ENCODE measurements around the gene TDRD9.

Gene TDRD9

DNA sequence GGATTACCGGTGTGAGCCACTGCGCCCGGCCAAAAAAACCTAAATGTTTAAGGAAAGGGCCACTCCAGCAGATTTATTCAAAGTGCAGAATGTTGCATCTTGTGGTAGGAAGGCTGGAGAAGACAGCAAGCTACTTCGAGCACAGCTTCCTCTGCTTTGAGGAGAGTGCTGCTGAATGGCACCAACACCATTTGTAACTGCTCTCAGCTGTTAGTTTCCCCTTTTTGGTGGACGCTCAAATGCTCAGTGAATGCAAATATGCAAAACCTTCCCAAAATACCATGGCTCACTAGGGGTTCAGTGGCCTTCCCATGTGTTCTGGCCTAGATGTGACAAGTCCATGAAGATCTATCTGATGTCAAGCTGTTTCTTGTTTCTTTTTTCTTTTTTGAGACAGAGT is 2.9 kb upstream of the TDRD9 start:
- no peak for DNase-seq (ENCODE audit: low read depth in 2 of 2)

DNA sequence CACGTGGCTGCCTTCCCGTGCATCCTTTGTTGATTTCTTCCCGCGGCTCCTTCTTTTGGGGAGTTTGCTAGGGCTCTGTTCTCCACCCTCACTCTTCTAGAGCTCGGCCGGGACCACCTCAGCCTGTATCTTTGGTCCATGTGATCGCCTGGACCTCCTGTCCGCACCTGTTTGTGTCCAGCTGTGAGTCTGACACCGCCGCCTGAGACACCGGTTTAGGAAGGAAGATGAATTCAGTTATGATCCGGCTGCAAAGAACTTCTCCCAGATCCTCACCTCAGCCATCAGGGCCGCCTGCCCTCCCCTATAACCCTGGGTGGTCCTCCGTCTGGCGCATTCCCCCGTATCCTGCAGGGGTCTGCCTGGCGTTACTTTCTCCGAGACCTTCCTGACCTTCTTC is 690 bp upstream of the TDRD9 start:
- DNase-seq (ENCODE audit: low read depth in 2 of 2), result no peak

DNA sequence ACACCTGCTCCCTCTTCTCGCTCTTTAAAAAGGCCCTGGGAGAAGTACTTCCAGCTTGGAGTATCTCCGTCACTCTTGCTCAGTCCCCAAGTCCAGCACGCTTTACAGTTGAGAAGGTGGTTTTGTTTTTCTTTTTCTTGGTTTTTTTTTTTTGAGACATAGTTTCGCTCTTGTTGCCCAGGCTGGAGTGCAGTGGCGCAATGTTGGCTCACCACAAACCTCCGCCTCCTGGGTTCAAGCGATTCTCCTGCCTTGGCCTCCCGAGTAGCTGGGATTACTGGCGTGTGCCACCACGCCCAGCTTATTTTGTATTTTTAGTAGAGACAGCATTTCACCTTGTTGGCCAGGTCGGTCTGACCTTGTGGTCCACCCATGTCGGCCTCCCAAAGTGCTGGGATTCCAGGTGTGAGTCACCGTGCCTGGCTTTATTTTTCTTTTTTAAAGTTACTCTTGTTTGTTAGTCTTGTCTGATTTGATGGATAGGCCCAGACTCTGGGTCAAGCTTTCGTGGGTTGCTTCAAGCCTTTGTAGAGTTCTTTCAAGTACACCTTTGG is 1.9 kb downstream of the TDRD9 start:
- no peak for DNase-seq (ENCODE audit: low read depth in 2 of 2)

DNA sequence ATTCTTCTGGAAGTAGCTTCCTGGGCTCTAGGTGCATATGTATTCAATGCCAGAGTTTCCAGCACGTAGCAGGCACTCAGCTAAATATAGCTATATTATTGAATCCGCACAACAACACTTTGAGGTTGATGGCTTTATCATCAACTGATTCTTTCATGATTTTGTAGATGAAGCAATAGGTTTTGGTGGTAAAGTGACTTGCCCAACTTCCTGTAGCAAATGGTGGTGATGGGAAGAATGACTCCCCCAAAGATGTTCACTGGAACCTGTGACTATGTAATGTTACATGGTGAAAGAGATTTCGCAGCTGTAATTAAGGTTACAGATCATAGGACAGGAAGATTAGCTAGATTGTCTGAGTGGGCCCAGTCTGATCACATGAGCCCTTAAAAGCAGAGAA is 3.2 kb downstream of the TDRD9 start:
- DNase-seq (ENCODE audit: low read depth in 2 of 2), result no peak

DNA sequence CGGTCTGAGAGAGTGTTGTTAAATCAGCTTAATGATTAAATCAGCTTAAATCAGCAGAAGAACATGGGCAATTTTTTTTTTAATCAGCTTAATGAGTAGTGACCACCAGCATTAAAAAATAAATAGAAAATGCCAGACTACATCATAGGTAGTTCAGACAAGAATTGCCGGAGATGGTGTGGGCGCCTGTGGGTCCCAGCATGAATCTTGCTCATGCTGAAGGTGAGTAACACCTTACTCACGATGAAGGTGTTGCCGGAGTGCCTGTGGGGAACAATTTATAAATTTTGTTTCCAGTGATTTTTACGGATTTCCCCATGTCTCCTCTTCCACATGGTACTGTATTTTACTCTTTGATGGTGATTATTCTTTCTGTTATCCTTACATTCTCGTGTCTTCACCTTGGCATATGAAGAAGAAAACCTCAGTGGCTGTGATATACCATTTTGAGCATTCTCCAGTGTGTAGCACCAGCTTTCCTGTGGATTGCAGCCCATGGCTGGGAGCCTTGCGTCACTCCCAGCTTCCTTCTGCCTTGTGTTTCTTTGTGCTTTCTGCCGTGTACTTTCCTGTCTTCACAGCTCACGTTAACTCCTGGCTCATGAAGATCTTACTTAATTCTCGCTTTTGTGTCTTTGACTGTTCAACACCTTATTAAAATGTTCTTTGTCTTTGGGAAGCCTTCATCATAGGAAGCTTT is 4.7 kb downstream of the TDRD9 start:
- no peak for DNase-seq (ENCODE audit: low read depth in 2 of 2)

DNA sequence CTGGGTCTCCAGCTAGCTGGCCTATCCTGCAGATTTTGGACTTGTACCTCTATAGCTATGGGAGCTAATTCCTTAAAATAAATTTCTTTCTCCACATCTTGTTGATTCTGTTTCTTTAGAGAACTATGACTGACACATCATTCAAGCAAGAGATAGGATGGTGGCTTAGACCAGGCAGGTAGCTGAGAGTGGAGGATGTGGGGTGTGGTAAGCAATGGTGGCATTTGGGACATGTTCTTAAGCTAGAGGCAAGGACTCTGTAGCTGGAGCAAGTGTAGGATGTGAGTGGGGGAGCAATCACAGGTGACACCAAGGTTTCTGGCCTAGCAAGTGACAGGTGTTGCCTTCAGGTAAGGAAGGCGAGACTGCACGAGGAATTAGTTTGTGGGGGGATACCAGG is 6.8 kb downstream of the TDRD9 start:
- no peak for DNase-seq (ENCODE audit: low read depth in 2 of 2)

DNA sequence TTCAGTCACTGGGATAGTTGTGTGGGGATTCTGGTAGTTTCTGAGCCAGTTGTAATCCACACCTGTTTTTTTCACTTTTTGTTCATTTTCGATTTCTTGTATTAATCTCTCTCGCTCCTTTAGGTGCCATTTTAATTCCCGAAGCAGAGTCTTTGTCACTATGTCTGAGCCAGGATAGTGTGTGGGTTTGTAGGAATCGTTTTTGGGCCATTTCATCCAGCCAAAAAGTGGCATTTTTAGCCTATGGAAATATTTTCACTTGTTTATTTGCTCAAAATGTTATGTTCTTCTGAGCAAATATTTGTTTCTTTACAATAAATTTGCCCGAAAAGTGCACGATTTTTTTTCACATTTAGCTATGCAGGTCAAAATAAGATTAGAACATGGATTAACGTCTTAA is 13.2 kb downstream of the TDRD9 start:
- DNase-seq (ENCODE audit: low read depth in 2 of 2), result no peak

DNA sequence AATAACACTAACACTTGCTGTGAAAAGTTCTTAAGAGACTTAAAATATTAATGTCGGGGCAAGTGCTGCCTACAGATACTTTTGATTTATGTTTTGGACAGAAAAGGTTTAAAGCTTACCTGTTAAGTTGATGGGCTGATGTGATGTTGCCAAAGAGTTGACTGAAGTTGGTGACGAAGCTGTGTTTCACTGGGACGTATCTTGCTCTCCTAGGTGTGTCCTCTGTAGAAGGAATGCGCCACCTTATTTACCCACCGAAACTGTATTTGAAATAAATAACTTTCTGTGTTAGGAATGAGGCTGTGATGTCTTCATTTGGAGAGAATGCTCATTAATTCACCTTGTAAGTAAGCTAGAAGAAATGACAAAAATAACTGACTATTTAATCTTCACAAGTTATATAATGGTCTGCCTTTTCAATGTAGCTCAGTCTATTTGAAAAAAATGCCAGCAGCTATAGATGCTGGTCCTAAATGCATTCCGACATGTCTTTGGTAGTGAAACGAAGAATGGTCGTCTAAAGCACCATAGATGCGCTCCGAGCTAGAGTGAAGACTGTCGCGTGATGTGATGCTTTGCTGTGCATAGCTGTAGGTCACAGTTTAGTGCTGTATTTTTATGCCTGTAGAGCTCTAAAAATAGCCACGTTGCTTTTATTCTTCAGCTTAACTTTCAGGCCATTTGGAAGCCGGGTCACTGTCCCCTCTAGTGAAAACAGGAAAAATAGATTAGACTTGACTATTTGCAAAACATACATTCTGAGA is 13.9 kb downstream of the TDRD9 start, which contains the start of gene RD3L:
Gene RD3L (minus strand): TSS at position 557 of the 764 bp plus-strand sequence. CDS start 834 bp downstream, outside the sequence.
- DNase-seq (ENCODE audit: low read depth in 2 of 2), result no peak

DNA sequence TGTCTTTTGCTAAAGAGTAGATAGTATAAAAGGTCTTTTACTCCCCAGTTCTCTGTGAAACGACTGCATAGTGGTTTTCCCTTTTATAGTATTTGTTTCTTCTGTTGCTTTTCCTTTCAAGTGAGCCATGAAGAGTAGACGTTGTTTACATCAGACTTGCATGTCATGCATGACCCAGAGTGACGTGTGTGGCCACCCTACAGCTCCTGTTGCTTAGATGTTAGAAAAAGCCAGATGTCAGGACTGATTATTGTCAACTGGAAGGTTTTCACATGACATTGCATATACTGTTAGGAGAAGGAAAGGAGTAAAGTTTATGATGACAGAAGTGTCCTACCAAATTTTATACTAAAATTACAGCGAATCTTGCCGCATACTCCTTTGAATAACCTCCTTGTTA is 15.4 kb downstream of the TDRD9 start:
- DNase-seq (ENCODE audit: low read depth in 2 of 2), result no peak

DNA sequence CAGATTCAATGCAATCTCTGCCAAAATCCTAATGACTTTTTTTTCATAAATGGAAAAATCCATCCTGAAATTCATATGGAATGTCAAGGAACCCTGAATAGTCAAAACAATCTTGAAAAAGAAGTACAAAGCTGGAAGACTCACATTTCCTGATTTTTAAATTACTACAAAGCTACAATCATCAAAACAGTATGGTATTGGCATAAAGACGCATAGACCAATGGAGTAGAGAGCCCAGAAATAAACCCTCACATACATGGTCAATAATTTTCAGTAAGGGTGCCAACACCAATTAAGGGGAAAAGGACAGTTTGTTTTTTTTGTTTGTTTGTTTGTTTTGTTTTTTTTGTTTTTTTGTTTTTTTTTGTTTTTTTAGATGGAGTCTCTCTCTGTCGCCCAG is 18.7 kb downstream of the TDRD9 start:
- DNase-seq (ENCODE audit: low read depth in 2 of 2), result no peak

DNA sequence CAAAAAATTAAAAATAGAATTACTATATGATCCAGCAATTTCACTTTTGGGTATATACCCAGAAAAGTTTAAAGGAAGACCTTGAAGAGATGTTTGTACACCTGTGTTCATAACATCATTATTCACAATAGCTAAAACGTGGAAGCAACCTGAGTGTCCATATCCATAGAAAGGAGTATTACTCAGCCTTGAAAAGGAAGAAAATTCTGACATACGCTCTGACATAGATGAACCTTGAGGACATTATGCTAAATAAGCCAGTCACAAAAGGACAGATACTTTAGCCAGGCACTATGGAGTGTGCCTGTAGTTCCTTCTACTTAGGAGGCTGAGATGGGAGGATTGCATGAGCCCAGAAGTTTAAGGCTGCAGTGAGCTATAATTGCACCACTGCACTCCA is 20.2 kb downstream of the TDRD9 start:
- no peak for DNase-seq (ENCODE audit: low read depth in 2 of 2)

DNA sequence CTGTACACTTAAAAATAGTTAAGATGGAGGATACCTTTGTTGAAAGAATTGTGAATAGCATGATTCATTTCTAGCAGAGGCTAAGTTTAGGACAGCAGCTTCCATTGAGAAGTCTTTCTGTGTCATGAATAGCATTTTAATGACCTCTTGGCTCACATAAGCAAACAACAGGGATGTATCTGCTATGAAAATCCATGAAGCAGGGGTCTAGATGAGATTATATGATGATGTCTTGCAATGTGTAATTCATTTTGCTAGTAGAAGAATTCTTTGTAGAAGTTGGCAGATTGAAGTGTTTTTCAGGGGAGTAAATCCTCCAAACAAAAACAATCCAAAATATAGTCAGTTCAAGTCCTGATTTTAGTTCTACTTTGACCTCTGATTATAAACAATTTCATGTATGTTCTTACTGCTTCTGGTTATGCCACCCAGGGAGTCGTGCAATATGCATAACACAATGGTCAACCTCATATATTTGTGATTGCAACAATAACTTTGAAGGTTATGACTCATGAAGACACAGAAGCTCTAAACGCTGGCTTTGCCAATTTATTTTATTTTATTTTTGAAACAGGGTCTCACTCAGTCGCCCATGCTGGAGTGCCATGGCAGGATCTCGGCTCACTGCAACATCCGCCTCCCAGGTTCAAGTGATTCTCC is 21.0 kb downstream of the TDRD9 start:
- DNase-seq (ENCODE audit: low read depth in 2 of 2), result no peak

DNA sequence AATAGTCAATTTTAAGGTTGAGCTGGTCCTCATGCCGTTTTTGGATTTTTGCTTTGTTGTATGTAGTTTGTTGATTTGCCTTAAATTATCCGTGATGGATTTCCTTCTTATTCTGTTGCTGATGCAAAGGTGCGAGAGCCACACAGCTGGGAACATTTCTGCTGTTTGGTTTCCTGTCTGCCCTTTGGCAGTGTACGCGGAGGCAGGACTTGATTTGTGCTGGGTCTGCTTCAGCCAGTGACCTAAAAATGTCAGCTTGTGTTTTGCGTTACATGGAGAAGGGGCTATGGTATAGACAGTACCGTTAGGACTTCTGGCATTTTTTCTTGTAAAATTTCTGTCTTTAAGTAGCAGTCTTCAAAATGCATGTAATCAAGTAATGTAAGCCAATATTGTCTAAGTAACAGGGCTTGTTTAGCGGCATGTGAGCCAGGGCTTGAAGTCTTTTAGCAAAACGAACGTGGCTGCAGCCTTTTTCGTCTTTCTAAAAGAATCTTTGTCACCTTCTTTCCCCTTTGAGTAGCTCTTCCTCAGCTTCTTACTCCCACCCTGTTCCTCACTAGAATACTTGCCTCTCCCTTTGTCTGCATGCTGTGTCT is 32.3 kb downstream of the TDRD9 start:
- no peak for DNase-seq (ENCODE audit: low read depth in 2 of 2)

DNA sequence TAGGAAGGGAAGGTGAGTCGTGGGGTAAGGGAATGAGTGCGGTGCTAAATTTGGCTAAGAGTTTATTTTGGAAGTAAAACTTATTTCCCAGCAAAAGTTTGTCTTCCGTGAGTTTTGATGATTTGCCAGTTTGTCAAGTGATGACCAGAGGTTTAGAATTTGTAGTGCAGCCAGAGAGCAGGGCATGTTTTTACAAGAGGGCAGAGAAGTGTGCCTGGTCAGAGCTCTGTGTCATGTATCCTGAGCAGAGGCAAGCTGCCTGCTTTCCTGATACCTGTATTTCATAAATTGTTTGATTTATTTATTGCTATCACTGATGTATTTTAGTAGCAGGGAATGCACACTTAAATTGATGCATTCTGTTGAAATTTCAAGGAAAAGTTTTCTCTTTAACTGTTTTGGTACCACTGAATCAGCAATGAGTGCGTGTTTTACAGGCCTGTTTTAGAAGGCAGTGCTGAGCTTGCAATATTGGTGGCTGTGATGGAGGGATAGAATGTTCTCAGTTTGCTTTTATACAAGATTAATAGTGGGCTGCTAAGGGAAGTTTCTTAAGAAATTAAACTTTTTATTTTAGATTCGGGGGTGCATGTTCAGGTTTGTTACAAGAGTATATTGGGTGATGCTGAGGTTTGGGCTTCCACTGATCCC is 33.8 kb downstream of the TDRD9 start:
- DNase-seq (ENCODE audit: low read depth in 2 of 2), result no peak

DNA sequence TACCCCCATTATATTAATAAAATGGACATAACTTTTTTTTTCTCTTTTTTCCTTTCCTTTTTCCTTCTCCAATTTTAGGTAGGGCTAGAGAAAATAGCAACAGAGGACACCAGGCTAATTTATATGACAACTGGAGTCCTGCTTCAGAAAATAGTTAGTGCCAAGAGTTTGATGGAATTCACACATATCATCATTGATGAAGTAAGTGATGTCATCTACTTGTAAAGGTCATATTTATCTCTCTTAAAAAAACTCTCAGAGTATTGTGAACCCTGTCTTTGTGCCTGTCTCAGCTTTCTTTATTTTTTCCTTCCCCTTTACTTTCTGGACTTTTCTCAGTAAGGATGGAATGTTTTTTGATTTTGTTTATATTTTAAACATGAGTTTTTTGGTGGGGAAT is 38.4 kb downstream of the TDRD9 start:
- DNase-seq (ENCODE audit: low read depth in 2 of 2), result no peak

DNA sequence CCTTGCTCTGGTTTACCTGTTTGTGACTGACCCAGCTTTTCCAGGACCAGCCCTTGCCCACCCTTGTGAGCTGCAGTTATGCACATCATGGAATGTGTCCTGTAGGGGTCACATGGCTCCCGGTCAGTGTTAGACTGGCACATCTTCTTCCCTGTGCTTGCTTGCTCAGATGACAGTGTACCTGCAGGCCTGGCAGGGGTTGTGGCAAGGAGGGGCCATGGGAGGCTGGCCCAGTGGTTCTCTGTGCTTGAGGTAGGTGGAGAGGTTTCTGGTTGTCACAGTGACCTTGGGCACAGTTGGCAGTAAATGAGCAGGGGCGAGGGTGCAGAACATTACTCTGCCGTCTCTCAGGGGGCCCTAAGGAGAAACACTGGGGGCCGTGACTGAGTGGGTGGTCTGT is 41.7 kb downstream of the TDRD9 start:
- DNase-seq (ENCODE audit: low read depth in 2 of 2), result no peak

DNA sequence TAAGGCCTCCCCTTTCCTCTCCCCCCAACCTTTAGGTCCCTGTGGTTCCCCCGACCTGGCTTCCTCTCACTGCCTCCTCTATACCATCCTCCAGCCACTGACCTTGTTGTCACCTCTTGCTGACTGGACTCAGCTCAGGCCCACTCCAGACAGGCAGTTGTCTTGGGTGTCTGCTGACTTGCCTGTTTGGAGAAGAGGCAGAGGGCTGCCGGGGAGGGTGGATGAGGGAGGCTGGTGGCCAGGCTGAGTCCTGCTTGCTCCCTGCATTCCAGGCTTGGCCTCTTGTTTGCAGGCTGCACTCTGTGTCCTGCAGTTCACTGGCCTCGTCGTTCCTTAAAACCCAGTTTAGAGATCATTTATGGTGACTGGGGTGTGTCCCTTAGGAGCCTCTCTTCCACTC is 45.1 kb downstream of the TDRD9 start:
- no peak for DNase-seq (ENCODE audit: low read depth in 2 of 2)

DNA sequence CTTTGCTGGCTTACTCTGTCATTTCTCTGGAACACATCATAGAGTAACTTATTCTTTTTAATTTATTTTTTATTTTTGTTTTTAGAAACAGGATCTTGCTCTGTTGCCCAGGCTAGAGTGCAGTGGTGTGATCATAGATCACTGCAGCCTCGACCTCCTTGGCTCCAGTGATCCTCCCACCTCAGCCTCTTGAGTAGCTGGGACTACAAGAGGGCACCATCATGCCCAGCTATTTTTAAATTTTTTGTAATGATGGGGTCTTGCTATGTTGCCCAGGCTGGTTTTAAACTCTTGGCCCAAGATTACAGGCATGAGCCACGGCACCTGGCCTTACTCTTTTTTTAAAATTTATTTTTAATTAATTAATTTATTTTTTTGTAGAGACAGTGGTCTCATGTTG is 46.3 kb downstream of the TDRD9 start:
- DNase-seq (ENCODE audit: low read depth in 2 of 2), result no peak

DNA sequence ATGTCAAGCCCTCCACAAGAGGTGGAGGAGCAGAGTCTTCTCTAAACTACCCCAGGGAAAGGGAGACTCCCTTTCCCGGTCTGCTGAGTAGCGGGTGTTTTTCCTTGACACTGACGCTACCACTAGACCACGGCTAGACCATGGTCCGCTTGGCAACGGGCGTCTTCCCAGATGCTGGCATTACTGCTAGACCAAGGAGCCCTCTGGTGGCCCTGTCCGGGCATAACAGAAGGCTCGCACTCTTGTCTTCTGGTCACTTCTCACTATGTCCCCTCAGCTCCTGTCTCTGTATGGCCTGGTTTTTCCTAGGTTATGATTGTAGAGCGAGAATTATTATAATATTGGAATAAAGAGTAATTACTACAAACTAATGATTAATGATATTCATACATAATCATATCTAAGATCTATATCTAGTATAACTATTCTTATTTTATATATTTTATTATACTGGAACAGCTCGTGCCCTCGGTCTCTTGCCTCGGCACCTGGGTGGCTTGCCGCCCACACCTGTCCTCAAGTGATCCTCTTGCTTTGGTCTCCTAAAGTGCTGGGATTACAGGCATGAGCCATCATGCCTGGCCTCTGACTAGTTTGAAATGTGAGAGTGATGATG is 52.5 kb downstream of the TDRD9 start:
- DNase-seq (ENCODE audit: low read depth in 2 of 2), result peak; percentile 3 to 4

DNA sequence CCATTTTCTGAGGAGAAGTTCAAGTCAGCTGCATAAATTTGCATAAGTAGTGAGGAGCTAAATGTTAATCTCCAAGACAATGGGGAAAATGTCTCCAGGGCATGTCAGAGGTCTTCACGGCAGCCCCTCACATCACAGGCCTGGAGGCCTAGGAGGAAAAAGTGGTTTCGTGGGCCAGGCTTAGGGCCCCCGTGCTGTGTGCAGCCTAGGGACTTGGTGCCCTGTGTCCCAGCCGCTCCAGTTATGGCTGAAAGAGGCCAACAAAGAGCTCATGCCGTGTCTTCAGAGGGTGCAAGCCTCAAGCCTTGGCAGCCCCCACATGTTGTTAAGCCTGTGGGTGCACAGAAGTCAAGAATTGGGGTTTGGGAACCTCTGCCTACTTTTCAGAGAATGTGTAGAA is 55.9 kb downstream of the TDRD9 start:
- no peak for DNase-seq (ENCODE audit: low read depth in 2 of 2)

DNA sequence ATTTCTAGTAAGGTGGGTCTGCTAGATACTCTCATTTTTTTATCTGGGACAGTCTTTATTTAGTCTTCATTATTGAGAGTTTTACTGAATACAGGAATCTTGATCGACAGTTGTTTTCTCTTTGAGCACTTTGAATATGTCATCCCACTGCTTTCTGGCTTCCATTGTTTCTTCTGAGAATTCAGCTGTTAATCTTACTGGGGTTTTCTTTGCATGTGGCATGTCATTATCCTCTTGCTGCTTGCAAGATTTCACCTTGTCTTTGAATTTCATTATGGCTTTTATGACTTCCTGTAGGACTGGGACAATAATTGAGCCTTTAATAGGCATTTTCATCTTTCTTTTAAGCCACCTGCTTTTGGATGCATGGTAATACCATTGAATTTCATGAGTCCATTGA is 60.8 kb downstream of the TDRD9 start:
- no peak for DNase-seq (ENCODE audit: low read depth in 2 of 2)
